Stomach (tissue), 9 donors: ENCODE measurements around the gene RBFOX2. TPM values are rescaled to one million over a fixed set of nuclear protein-coding genes. Genes with fewer than 3 reads are reported as not detected.

Experiments used
- DNase-seq, 2 donors: peaks; one replicate each; pipeline versions ENCODE4 v3.0.0 to v3.0.0-alpha.2; 2013 to 2019
- H3K27ac ChIP-seq, 5 donors: fragments of 200-600 bp in 4 of 5; sonication (generic) in 4 of 5; one replicate each; pipeline ENCODE4 v1.5.1; 2013 to 2019; ENCODE audit warnings: mild to moderate bottlenecking in 1 of 5, moderate library complexity in 1 of 5
- H3K27me3 ChIP-seq, 3 donors: fragments of 200-600 bp; sonication (generic); one replicate each; pipeline ENCODE4 v1.5.1; 2017 to 2019; ENCODE audit warnings: mixed run types in 1 of 3
- H3K36me3 ChIP-seq, 4 donors: fragments of 200-600 bp; sonication (generic); 1 replicate in 3 of 4; 2 replicates in 1 of 4; pipeline ENCODE4 v1.5.1; 2016 to 2019
- H3K4me1 ChIP-seq, 4 donors: fragments of 200-600 bp; sonication (generic); one replicate each; pipeline ENCODE4 v1.5.1; 2016 to 2019
- H3K4me3 ChIP-seq, 4 donors: fragments of 200-600 bp; sonication (generic) in 3 of 4; one replicate each; pipeline ENCODE4 v1.5.1; 2016 to 2019; ENCODE audit warnings: mild to moderate bottlenecking in 1 of 4
- H3K9me3 ChIP-seq, 4 donors: fragments of 200-600 bp; sonication (generic); one replicate each; pipeline ENCODE4 v1.5.1; 2016 to 2019
- CTCF ChIP-seq, 7 experiments: fragments of 450-650 bp in 4 of 7; fragments of 200-600 bp in 3 of 7; sonication (generic) in 3 of 7; IDR thresholded peaks; one replicate each; pipeline ENCODE4 v1.5.1; 2016 to 2019; ENCODE audit warnings: antibody characterized with exemption in 7 of 7, control low read depth in 2 of 7, mild to moderate bottlenecking in 1 of 7
- EP300 ChIP-seq: sonication (generic); formaldehyde crosslinking; IDR thresholded peaks from one replicate; pipeline ENCODE4 v1.6.1; 2017; ENCODE audit warnings: antibody characterized with exemption
- POLR2A ChIP-seq, 4 donors: fragments of 450-650 bp; IDR thresholded peaks; one replicate each; pipeline ENCODE4 v1.6.1; 2016; ENCODE audit warnings: antibody characterized with exemption in 4 of 4, control low read depth in 2 of 4, mild to moderate bottlenecking in 1 of 4, moderate library complexity in 1 of 4
- POLR2AphosphoS5 ChIP-seq, 3 donors: sonication (generic); formaldehyde crosslinking; IDR thresholded peaks; one replicate each; pipeline ENCODE4 v1.6.1; 2016; ENCODE audit warnings: antibody characterized with exemption in 3 of 3
- WGBS, 5 donors: extraction: QIAGEN DNeasy Blood & Tissue Kit in 3 of 5; methylation state at CpG; one replicate each; pipeline versions ENCODE4 v1.1.5 to v1.1.7; 2013 to 2018; 5-methylcytosine and 5-hydroxymethylcytosine counted together
- intact Hi-C: fragments of 100-400 bp; cut with DNase I; formaldehyde crosslinking; loops from one replicate; pipeline ENCODE4 v1.15.1; 2023; ENCODE audit warnings: low total_unique reads
- polyA plus RNA-seq, 3 donors: library from polyadenylated mRNA; stranded (reverse); fragments of 200-250 nt; gene quantifications; one replicate each; pipeline ENCODE4 v1.2.3, GENCODE V29; 2013
- total RNA-seq, 5 donors: library from RNA; depleted of rRNA; stranded (reverse); fragments of >200 nt; gene quantifications; one replicate each; pipeline versions ENCODE4 v1.1.0 to v1.2.3, GENCODE V29; 2014 to 2016
- donor health status: healthy with polysubstance abuse.
- donor health status: Bipolar disorder and iron deficiency.
- donor health status: healthy.

The RBFOX2 gene
- total and polyA plus RNA-seq, 8 donors = 14.9 to 176 (median 46.7) TPM

- 65 to 77% (median 66%) methylated on average over 5 of the region's 5 CpGs for WGBS, 5 donors
- DNase-seq = no peak
- peaks cover 16 to 54% (median 29%) of the 10 kb centered on the region in 4 donors for H3K4me1 ChIP-seq
- H3K9me3 ChIP-seq = no peaks in the 10 kb centered on the region
- H3K27me3 ChIP-seq = no peaks in the 10 kb centered on the region
- H3K4me3 ChIP-seq = no peak overlapping the region
- intact Hi-C loops = no loop called here
- TF ChIP-seq POLR2A (IDR thresholded peaks at IDR 0.05) = no peak
- TF ChIP-seq EP300 = no peak
- no peak for TF ChIP-seq CTCF (IDR thresholded peaks at IDR 0.05)
- no peak for TF ChIP-seq POLR2AphosphoS5 (IDR thresholded peaks at IDR 0.05)
- H3K36me3 ChIP-seq = no peaks in the 10 kb centered on the region
- H3K27ac ChIP-seq = peak overlapping the region in 1 of 5 donors; percentile 21
Observed at GRCh38 chr22:35959121-35959800, 69.4 kb downstream of the RBFOX2 start.

GRCh38 chr22:35958334-35958733, 70.3 kb downstream of the RBFOX2 start:
- no peak for DNase-seq
- 66 to 74% (median 68%) methylated on average over 2 of the region's 2 CpGs for WGBS, 5 donors
- Histone ChIP-seq H3K27ac (no peak overlapping the region), H3K27me3 (no peaks in the 10 kb centered on the region), H3K4me1 (peaks cover 16 to 60% (median 29%) of the 10 kb centered on the region in 4 donors), H3K9me3 (no peaks in the 10 kb centered on the region), H3K36me3 (no peaks in the 10 kb centered on the region), H3K4me3 (no peak overlapping the region)
- intact Hi-C loops = no loop called here
- TF ChIP-seq CTCF (IDR thresholded peaks at IDR 0.05) (no peak), POLR2AphosphoS5 (IDR thresholded peaks at IDR 0.05) (no peak), EP300 (no peak), POLR2A (IDR thresholded peaks at IDR 0.05) (no peak)

- TF ChIP-seq POLR2A (IDR thresholded peaks at IDR 0.05) = no peak
- TF ChIP-seq CTCF (IDR thresholded peaks at IDR 0.05) = no peak
- no peak for TF ChIP-seq POLR2AphosphoS5 (IDR thresholded peaks at IDR 0.05)
- no peak for TF ChIP-seq EP300
- WGBS, 5 donors = 75 to 85% (median 77%) methylated on average over 1 of the region's 1 CpG
- no peaks in the 10 kb centered on the region for H3K36me3 ChIP-seq
- peaks cover 16 to 57% (median 28%) of the 10 kb centered on the region in 4 donors for H3K4me1 ChIP-seq
- DNase-seq = no peak
- no peaks in the 10 kb centered on the region for H3K9me3 ChIP-seq
- no peak overlapping the region for H3K27ac ChIP-seq
- intact Hi-C loops = no loop called here
- H3K4me3 ChIP-seq = no peak overlapping the region
- no peaks in the 10 kb centered on the region for H3K27me3 ChIP-seq
Observed at GRCh38 chr22:35957589-35957988, 71.0 kb downstream of the RBFOX2 start.

GRCh38 chr22:35956850-35957249, 71.8 kb downstream of the RBFOX2 start:
- H3K36me3 ChIP-seq = no peaks in the 10 kb centered on the region
- H3K27ac ChIP-seq = no peak overlapping the region
- H3K27me3 ChIP-seq = no peaks in the 10 kb centered on the region
- DNase-seq = no peak
- H3K4me1 ChIP-seq = peaks cover 16 to 56% (median 28%) of the 10 kb centered on the region in 4 donors
- no peak overlapping the region for H3K4me3 ChIP-seq
- 77 to 85% (median 82%) methylated on average over 3 of the region's 3 CpGs for WGBS, 5 donors
- no peaks in the 10 kb centered on the region for H3K9me3 ChIP-seq
- intact Hi-C loops = no loop called here
- TF ChIP-seq POLR2A (IDR thresholded peaks at IDR 0.05) = no peak
- TF ChIP-seq POLR2AphosphoS5 (IDR thresholded peaks at IDR 0.05) = no peak
- no peak for TF ChIP-seq CTCF (IDR thresholded peaks at IDR 0.05)
- TF ChIP-seq EP300 = no peak
